PC-3 (cell line): Measurements from ENCODE around the gene MSH2.

Source experiments
- CTCF ChIP-seq: fragments of 300-600 bp; sonication (generic); conservative IDR thresholded peaks from 2 replicates; pipeline ENCODE4 v1.5.1; 2017; ENCODE audit warnings: antibody characterized with exemption, low read depth, mild to moderate bottlenecking, low read length
- EZH2 ChIP-seq: fragments of 300-600 bp; sonication (generic); IDR thresholded peaks from one replicate; pipeline ENCODE4 v1.6.1; 2017; ENCODE audit warnings: antibody characterized with exemption, mild to moderate bottlenecking, low read length; ENCODE audit not compliant: unreplicated experiment
- EZH2phosphoT487 ChIP-seq: fragments of 300-600 bp; sonication (generic); IDR thresholded peaks from 2 replicates; pipeline ENCODE4 v1.6.1; 2018; ENCODE audit warnings: mild to moderate bottlenecking, antibody characterized with exemption, low read length, borderline replicate concordance

- TF ChIP-seq CTCF (no peak), EZH2 (no peak), EZH2phosphoT487 (no peak)
Measured at GRCh38 chr2:47360283-47360682, 42.7 kb upstream of the MSH2 start.
